AG10803 (cell line): ENCODE measurements around the gene CLEC18B.
"Not testable (repeated sequence)": the region's sequence is repeated elsewhere in the genome, so short reads cannot be mapped to it uniquely, and the experiment has no call there.

ENCODE experiments used
- DNase-seq: peaks from one replicate; pipeline ENCODE4 v3.0.0; 2010; ENCODE audit warnings: low read depth
- H3K4me3 ChIP-seq: 2 replicates; pipeline ENCODE4 v1.5.1; 2011; ENCODE audit warnings: mild to moderate bottlenecking, low read length, control low read depth

The CLEC18B gene

DNA sequence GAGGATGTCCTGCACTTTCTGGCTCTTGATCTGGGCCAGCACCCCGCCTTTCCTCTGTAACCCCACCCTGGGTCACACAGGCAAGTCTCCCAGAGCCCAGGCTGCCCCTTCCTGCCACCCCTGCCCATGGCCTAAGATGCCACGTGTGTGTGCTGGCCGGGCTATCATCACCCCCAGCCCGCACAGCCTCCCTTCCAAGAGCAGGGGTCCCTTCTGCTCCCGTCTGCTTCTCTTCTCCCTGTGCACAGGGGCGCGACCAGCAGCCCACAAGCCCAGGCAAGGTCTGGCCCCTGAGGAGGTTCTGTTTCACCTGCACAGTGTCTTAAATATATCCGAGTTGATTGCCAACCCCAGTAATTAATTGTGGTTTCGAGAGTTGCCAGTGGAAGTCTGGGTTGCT is 10.3 kb downstream of the CLEC18B start:
- not testable (repeated sequence) for DNase-seq, H3K4me3 ChIP-seq

DNA sequence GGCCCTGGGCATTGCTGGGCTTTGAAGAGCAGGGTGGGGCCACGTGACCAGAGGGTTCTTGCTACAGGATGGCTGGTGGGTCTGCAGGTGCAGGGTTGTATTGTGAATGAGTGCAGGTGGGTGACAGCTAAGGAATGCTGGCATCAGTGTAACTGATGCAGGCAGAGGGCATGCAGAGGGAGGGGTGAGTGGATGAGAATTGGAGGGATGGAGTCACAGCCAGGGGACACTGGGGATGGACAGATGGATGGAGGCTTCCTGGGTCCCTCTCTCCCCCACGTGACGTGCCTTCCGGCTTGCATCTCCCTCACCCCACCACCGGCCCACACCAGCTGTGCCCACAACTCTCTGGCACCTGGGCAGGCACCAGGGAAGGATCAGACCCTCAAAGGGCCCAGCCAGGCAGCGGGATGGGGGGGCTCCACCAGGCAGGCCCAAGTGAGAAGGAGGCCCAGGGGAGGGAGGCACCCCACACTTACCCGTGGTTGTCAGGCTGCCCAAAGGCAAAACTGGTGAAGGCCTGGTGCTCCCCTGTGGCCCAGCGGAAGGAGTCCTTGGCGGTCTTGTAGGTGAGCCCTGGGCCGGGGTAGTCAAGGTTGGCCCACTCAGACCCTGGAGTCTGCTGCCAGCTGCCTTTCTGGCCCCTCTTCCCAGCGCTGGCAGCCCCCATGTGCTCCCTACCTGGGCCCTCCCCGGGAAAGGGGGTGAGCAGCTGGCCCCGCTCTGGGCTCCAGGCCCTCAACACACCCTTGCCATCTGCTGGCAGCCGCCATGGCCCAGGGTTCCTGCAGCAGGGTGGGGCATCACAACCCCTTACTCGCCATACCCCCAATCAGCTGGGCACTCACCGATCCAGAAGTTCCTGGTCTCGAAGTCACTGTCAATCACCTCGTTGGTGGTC is 11.0 kb downstream of the CLEC18B start:
- H3K4me3 ChIP-seq, DNase-seq: not testable (repeated sequence)

DNA sequence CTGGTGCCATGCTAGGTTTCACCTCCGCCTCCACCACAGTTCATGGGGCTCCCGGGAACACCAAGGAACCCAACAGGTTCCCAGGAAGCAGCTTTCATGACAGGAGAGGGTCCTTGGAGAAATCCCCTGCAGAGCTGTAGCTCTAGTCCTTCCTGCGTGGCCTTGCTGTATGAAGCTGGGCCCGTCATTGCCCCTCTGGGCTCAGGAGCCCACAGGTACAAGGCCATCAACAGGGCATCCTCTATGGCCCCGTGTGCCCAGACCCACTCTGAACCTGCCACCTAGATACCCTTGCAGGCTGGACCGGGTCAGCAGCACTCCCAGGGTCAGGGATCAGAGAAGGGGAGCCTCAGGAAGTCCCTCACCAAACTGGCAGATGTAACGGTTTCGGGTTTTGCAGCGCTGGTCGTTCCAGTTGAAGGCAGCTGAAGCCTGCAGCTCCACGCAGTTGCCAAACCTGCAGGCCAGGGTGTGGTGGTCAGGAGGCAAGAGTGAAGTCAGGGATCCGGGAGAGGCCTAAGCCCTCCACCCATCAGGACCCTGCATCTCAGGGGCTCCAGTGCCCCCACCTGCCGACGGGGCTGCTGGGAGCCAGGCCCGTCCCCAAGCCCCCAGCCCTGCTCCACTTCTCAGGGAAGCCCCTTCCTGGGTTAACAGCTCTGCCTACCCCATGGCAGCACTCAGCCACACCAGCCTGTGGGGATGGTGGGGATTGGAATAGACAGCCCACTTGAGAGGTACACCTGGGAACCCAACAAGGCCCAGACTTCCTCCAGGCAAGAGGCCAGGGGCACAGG is 11.9 kb downstream of the CLEC18B start:
- not testable (repeated sequence) for H3K4me3 ChIP-seq, DNase-seq

DNA sequence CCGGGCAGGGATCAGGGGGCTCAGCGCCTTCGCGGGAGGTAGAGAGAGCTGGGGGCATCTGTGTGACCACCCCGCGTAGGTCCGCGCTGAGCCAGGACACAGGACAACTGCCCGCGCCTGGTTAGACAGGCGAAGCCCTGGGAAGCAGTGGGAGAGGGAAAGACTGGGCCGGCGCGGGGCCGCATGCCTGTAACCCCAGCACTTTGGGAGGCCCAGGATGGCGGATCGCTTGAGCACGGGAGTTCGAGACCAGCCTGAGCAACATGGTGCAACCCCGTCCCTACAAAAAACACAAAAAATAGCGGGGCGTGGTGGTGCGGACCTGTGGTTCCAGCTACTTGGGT is 13.9 kb downstream of the CLEC18B start:
- peak overlapping the region; percentile 49 for H3K4me3 ChIP-seq
- peak; percentile 15 for DNase-seq

DNA sequence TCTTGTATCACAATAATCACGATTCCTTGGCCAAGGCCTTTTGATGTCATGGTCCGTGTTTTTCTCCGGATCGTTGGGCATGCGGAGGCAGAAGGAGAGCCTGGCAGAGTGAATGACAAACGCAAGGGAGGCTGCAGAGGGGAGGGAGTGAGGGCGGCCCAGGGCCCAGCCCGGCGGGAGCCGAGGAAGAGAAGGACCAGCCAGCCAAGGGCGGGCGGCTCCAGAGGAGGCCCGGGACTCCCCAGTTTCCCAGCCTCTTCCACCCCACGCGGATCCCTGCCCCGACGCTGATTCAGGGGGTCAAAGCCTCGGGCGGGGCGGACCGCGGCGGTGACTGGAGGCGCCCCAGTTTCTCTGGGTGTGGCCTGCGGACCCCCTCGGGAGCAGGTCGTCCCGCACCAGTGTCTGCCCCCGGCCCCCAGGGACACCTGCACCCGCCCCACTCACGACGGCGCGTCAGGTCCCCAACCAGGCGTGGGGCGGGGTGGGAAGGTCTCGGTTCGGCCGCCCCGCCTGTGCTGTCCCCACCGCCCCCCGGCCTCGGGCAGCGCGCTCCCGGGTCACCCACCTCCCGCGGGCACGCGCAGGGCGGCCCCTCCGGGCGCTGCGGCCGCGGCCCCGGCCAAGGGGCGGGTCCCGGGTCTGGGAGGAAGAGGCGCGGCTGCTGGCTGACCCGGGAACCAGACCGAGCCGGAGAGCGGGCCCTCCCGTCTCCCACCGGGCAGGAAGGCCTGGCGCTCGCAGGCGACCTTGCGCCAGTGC is 14.5 kb downstream of the CLEC18B start:
- not testable (repeated sequence) for H3K4me3 ChIP-seq

DNA sequence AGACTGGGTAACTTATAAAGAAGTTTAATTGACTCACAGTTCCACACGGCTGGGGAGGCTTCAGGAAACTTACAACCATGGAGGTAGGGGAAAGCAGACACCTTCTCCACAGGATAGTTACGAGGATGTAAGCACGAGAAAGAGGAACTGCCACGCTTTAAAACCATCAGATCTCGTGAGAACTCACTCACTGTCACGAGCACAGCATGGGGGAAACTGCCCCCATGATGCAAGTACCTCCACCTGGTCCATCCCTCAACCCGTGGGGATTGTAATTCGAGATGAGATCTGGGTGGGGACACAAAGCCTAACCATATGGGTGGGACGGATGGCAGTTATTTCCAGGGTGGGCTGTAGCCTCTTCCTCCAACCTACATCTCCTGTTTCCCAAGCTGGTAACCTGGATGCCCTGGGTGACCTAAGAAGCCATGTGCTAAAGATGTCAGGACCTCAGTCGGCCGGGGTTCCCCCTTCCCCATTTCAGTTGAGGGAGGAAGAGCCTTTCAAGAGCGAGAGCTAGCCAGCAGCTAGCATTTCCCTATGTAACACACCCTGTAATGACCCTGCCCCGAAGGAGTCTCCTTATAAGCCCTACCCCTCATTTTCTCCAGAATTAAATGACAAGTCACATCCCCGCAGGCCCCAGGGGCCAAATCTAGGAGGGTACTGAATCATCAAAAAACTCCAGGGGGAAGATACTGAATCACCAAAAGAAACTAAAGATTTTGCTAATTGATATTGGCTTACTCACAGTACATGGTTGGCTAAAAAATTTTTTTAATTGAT is 16.9 kb downstream of the CLEC18B start:
- not testable (repeated sequence) for H3K4me3 ChIP-seq, DNase-seq

More for the DNA sequence above, 14.5 kb downstream of the CLEC18B start:
- not testable (repeated sequence) for DNase-seq

DNA sequence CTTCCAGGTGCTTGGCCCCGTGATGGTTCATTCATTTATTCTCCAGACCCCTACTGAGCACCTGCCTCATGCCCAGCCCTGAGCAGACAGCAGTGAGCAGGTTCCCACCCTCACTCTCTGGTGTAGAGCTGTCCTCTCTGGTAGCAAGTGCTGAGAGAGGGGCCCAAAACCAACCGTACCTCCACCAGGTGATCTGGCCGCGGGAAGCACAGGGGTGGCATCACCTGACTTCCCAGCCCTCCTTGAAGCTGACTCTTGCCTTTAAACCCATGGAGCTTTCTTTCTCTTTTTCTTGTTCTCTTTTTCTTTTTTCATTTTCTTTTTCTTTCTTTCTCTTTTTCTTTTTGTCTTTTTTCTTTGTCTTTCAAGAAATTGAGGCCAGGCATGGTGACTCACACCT is 21.0 kb downstream of the CLEC18B start:
- not testable (repeated sequence) for DNase-seq, H3K4me3 ChIP-seq

DNA sequence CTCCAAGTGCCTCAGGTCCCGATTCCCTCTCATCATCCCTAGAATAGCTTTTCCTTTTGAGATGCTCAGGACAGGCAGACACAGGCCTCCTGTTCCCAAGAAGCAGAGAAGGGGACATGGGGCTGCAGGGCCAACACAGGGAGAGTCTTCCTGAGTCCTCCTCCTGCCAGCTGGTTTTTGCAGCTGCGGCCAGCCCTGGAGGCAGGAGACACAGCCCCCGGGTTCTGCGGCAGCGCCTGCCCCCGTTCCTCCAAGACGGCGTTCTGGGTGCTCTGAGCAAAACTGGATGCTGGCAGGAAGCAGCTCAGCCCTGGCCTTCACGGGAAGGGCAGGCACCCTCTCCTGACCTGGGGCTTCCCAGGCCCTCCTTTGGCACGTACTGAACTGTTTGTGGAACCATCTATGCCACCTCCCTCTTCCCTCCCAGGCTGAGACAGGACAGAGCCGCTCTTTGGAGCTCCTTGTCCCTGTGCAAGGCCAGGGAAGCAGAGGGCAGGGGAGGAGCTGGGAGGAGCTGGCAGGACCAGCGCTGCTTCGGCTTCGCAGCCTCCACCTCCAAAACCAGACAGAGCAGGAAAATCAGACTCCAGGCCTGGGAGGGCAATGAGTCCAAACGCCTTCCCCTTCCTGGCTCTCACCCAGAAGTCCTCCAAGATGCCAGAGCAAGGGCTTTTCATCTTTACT is 22.9 kb downstream of the CLEC18B start:
- H3K4me3 ChIP-seq, DNase-seq: not testable (repeated sequence)

DNA sequence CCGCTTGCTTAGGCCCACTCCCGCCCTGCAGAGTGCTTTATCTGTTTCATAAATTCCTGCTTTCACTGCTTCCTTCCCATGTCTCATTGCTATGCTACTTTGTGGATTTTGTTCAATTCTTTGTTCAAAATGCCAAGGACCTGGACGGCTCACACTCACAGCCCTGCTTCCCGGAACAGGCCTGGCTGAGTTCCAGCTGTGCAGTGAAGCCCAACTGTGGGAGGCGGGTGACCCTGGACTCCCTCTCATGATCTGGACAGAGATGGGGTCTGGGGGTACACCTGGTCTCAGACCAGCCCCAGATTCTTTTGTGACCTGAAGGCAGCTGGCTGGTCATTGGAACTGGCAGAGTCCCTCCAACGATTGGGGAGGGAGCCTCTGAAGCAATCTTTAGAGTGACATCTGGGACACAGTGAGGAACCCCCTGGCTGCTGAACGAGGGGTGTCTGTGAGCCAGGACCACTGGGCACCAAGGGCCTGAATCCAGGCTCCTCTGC is 24.7 kb downstream of the CLEC18B start:
- not testable (repeated sequence) for H3K4me3 ChIP-seq, DNase-seq

DNA sequence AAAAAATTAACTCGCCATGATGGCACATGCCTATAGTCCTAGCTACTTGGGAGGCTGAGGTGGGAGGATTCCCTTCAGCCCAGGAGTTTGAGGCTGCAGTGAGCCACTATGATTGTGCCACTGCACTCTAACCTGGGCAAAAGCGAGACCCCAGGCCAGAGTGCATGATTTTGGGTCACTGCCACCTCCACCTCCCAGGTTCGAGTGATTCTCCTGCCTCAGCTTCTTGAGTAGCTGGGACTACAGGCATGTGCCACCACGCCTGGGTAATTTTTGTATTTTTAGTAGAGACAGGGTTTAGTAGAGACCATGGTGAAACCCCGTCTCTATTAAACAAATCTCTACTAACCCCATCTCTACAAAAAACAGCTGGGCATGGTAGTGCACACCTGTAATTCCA is 26.7 kb downstream of the CLEC18B start:
- not testable (repeated sequence) for H3K4me3 ChIP-seq, DNase-seq

DNA sequence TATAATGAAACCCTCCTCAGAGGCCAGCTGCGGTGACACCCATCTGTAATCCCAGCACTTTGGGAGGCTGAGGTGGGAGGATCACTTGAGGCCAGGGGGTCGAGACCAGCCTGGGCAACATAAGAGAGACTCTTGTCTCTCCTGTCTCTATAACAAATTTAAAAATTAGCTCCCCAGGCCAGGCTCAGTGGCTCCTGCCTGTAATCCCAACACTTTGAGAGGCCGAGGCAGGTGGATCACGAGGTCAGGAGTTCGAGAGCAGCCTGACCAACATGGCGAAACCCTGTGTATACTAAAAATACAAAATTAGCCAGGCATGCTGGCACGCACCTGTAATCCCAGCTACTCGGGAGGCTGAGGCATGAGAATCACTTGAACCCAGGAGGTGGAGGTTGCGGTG is 27.1 kb downstream of the CLEC18B start:
- DNase-seq, H3K4me3 ChIP-seq: not testable (repeated sequence)

DNA sequence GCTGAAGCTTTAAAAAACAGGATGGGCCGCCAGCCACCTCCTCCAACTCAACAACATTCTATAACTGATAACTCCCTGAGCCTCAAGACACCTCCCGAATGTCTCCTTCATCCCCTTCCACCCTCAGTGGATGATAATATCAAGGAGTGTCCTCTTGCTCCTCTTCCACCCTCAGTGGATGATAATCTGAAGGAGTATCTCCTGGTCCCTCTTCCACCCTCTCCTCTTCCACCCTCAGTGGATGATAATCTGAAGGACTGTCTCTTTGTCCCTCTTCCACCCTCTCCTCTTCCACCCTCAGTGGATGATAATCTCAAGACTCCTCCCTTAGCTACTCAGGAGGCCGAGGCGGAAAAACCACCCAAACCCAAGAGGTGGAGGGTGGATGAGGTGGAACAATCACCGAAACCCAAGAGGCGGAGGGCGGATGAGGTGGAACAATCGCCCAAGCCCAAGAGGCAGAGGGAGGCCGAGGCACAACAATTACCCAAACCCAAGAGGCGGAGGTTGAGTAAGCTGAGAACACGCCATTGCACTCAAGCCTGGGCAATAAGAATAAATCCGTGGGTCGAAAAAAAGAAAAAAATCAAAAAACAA is 29.7 kb downstream of the CLEC18B start:
- H3K4me3 ChIP-seq, DNase-seq: not testable (repeated sequence)

DNA sequence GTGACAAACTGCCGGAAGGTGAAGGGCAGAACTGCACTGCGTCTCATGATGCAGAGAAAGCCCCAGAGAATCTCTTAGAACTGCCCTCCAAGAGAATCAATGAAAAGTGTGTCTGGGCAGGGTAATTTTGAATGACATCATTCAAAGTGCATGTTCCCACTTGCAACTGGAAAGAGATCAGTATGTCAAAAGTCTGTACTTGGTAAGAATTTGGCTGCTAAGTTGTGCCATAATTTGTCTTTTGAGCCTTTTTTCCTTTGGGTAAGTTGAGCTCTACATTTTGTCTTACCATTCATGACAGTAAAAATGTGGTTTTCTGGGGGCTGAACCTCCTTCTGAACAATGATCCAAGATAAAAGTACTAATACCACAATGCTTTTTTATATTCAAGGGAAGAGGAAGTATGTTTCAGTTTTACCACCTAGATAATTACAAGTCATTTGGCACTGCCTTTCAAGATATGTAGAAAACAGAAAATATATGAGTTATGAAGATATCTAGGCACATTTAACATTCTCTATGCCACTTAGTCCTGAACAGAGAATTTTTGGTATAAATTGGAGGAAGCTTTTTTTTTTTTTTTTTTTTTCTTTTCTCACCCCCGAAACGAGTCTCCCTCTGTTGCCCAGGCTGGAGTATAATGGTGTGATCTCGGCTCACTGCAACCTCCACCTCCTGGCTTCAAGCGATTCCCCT is 38.8 kb downstream of the CLEC18B start:
- not testable (repeated sequence) for DNase-seq, H3K4me3 ChIP-seq

DNA sequence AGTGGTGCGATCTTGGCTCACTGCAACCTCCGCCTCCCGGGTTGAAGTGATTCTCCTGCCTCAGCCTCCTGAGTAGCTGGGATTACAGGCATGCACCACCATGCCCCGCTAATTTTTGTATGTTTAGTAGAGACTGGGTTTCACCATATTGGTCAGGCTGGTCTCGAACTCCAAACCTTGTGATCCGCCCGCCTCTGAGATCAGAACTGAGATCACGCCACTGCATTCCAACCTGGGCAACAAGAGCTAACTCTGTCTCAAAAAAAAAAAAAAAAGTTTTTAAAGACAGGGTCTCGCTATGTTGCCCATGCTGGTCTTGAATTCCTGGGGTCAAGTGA is 47.5 kb downstream of the CLEC18B start:
- not testable (repeated sequence) for H3K4me3 ChIP-seq, DNase-seq
